B cell (primary cell): ENCODE data around the gene PGS1.

ENCODE experiments used
- CTCF ChIP-seq: fragments of 200-600 bp; IDR thresholded peaks from one replicate; pipeline ENCODE4 v1.8.0; 2022; ENCODE audit warnings: antibody characterized with exemption, mild to moderate bottlenecking
- EZH2 ChIP-seq: IDR thresholded peaks from 2 replicates; pipeline ENCODE4 v1.6.1; 2012; ENCODE audit warnings: borderline replicate concordance, low read depth, mild to moderate bottlenecking, moderate library complexity, low read length; ENCODE audit not compliant: insufficient read depth, poor library complexity, severe bottlenecking

- no peak for TF ChIP-seq CTCF
- no peak for TF ChIP-seq EZH2
Measured at GRCh38 chr17:78374189-78374588, 4.3 kb upstream of the PGS1 start.
